GM12891 (cell line): ENCODE results near the gene TRPM8.

Experiments
- POLR2A ChIP-seq: IDR thresholded peaks from 2 replicates; pipeline ENCODE4 v1.6.1; 2011; ENCODE audit warnings: low read depth, low read length, control low read depth
- POLR2AphosphoS5 ChIP-seq: IDR thresholded peaks from 2 replicates; pipeline ENCODE4 v1.6.1; 2011; ENCODE audit warnings: low read depth, low read length, control low read depth
- TAF1 ChIP-seq: IDR thresholded peaks from 2 replicates; pipeline ENCODE4 v1.6.1; 2011; ENCODE audit warnings: low read depth, low read length, control low read depth

DNA sequence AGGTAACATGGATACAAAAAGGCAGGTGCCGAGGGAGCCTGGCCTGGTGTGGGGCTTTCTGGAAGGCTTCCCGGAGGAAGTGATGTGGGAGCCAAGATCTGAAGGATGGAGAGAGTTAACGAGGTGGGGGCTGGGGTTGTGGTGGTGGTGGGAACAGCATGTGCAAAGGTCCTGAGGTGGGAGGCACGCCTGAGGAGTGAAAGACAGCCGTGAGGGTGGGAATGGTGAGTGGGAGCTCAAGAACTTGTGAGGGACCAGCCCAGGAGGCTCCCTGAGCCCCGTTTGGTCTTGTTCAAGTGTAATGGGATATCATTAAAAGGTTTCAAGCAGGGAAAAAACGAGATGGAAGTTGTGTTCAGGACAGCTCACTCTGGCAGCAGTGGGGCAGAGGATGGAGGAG is 35.2 kb downstream of the TRPM8 start:
- no peak for TF ChIP-seq POLR2A
- no peak for TF ChIP-seq TAF1
- no peak for TF ChIP-seq POLR2AphosphoS5
